Measurements from ENCODE around the gene MORN5. TPM values are rescaled to one million over a fixed set of nuclear protein-coding genes. Genes with fewer than 3 reads are reported as not detected.

The MORN5 gene
- total and polyA plus RNA-seq, 9 of the 15 experiments (the other 6 are each of a cell fraction or from before 2014, with no cell fraction given), result not detected

GRCh38 chr9:122179054-122179689 lies 19.5 kb downstream of the MORN5 start:
- peak overlapping the region in 1 of 2 experiments; percentile 60; a peak in 1 of 4 replicates for H3K9ac ChIP-seq (ENCODE audit: insufficient read depth in 1 of 2, low read depth in 2 of 2, low read length in 2 of 2)
- H4K20me1 ChIP-seq (replicated peaks; ENCODE audit: control insufficient read depth, insufficient read depth, low read length), result no peaks in the 10 kb centered on the region
- no peak overlapping the region; the same call in 1 of the 2 replicates for H3K4me2 ChIP-seq (ENCODE audit: insufficient read depth, low read length)
- in situ Hi-C loops (cut with MboI), result no loop called here
- ATAC-seq (no peak; the same call in 1 of the 3 replicates), FAIRE-seq (no peak), DNase-seq (ENCODE audit: extremely low read depth in 1 of 4, low spot score in 3 of 4) (no peak)
- intact Hi-C loops (cut with micrococcal nuclease), result no loop called here
- ChIA-PET POLR2A (interaction anchor here (0.6 kb wide), 1 partner anchor 56 kb away, joined by 3 read pairs; no protein-coding TSS in a partner anchor), CTCF (ENCODE audit: low intra/inter-chr PET ratio) (no interaction called here)
- H2AFZ ChIP-seq (ENCODE audit: low read depth, low read length), result 0 out of 2 replicates have a peak overlapping the region, but pooled peaks have one; percentile 41
- H3K4me3 ChIP-seq, result no peak overlapping the region
- H3K27me3 ChIP-seq (ENCODE audit: control insufficient read depth in 2 of 2, insufficient read depth in 2 of 2, low read length in 2 of 2), result no peaks in the 10 kb centered on the region
- BruUV-seq (replicated peaks), result no TSS peak
- no peaks in the 10 kb centered on the region for H3K9me1 ChIP-seq (ENCODE audit: control insufficient read depth, insufficient read depth, low read length)
- no peak overlapping the region for H3K27ac ChIP-seq (ENCODE audit: extremely low read depth, low read depth, low read length)
- H3K36me3 ChIP-seq (ENCODE audit: control insufficient read depth, insufficient read depth, low read length), result no peaks in the 10 kb centered on the region
- no peak for TF ChIP-seq TCF7 (IDR thresholded peaks at IDR 0.05; ENCODE audit: borderline replicate concordance)
- TF ChIP-seq HDAC2 (IDR thresholded peaks at IDR 0.05), result no peak
- no peak for TF ChIP-seq EHMT2 (IDR thresholded peaks at IDR 0.05)
- no peak for TF ChIP-seq NCOR1 (IDR thresholded peaks at IDR 0.05)
- no peak for TF ChIP-seq AFF4 (CRISPR knock-in tag; IDR thresholded peaks at IDR 0.05)
- no peak for TF ChIP-seq CBX8 (IDR thresholded peaks at IDR 0.05; ENCODE audit: borderline replicate concordance, extremely low read depth, low read depth, low read length, poor library complexity, severe bottlenecking)
- no peak for TF ChIP-seq HMG20A (CRISPR knock-in tag; conservative IDR thresholded peaks at IDR 0.05)
- H3K9me3 ChIP-seq (replicated peaks; ENCODE audit: control insufficient read depth, insufficient read depth, low read depth, low read length), result no peaks in the 10 kb centered on the region
- no peaks in the 10 kb centered on the region for H3K79me2 ChIP-seq (ENCODE audit: control insufficient read depth, insufficient read depth, low read length)
- H3K4me1 ChIP-seq (replicated peaks in 1 of 2; ENCODE audit: control insufficient read depth in 2 of 2, insufficient read depth in 2 of 2, low read length in 2 of 2), result peaks cover 0 to 18% of the 10 kb centered on the region in 2 experiments; a peak in 2 of 5 replicates
- 7% methylated on average over 5 of the region's 5 CpGs for WGBS (ENCODE audit: insufficient coverage, low coverage, missing lambda C conversion rate)

Data from K562 (cell line).